ENCODE results near the gene SPAAR. TPM values are rescaled to one million over a fixed set of nuclear protein-coding genes. Genes with fewer than 3 reads are reported as not detected.

SPAAR gene
- total RNA-seq, 1 donor from 2014 or later = 0.29 TPM

DNA sequence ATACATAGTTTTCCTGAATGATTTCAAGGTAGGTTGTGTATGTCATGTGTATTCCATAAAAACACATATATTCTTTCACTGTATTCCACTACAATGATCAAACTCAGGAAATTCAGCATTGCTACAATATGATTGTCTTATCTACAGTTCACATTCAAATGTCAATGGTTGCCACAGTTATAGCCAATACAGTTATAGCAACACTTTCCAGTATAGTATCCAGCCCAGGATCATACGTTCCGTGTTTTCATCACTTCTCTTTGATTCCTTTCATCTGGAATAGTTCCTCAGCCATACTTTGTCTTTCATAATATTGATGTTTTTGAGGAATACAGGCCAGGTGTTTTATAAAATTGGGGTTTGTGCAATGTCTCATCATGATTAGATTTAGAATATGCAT, 39.2 kb downstream of the SPAAR start:
- TF ChIP-seq, protein P1, sequence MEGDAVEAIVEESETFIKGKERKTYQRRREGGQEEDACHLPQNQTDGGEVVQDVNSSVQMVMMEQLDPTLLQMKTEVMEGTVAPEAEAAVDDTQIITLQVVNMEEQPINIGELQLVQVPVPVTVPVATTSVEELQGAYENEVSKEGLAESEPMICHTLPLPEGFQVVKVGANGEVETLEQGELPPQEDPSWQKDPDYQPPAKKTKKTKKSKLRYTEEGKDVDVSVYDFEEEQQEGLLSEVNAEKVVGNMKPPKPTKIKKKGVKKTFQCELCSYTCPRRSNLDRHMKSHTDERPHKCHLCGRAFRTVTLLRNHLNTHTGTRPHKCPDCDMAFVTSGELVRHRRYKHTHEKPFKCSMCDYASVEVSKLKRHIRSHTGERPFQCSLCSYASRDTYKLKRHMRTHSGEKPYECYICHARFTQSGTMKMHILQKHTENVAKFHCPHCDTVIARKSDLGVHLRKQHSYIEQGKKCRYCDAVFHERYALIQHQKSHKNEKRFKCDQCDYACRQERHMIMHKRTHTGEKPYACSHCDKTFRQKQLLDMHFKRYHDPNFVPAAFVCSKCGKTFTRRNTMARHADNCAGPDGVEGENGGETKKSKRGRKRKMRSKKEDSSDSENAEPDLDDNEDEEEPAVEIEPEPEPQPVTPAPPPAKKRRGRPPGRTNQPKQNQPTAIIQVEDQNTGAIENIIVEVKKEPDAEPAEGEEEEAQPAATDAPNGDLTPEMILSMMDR (conservative IDR thresholded peaks at IDR 0.05; ENCODE audit: low read depth, low read length) = no peak
- DNase-seq (ENCODE audit: low read depth) = no peak
- H3K4me3 ChIP-seq (ENCODE audit: low read depth, low read length) = no peak overlapping the region

DNA sequence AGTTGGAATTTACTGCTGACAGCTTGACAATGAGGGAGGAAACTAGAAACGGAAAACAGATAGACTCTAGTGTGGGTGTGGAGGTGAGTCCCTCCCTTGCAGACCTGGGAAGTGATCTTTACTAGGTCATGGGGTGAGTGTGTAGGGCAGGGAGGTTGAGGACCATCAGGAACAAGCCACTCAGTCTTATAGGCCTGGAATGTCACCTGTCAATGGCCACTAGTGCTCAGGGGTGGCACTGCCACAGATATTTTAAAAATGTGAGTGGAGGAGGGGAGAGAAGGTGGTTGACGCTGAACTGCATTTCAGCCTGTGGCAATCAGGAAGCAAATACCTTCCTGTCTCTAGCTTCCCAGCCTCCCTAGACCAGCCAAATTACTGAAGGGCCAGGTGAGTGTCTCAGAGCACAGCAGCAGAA, 39.6 kb downstream of the SPAAR start:
- DNase-seq (ENCODE audit: low read depth) = no peak
- no peak overlapping the region for H3K4me3 ChIP-seq (ENCODE audit: low read depth, low read length)
- TF ChIP-seq, protein P1 (conservative IDR thresholded peaks at IDR 0.05; ENCODE audit: low read depth, low read length) = no peak

DNA sequence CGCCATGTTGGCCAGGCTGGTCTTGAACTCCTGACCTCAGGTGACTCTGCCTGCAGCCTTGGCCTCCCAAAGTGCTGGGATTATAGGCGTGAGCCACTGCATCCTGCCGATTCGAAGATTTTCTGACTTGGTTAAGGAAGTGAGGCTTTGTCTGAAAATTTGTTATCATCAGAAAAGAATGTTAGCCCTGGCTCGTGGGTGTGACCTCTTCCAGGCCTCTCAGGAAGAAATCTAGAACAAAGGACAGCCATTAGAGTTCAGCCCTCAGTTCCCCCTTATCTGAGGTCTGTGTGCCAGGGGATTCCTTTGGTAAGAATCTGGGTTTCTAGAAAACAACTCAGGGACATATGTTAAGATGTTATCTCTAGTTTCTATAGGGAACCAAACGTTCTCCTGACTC, 42.4 kb downstream of the SPAAR start:
- DNase-seq (ENCODE audit: low read depth) = no peak
- TF ChIP-seq, protein P1 (conservative IDR thresholded peaks at IDR 0.05; ENCODE audit: low read depth, low read length) = no peak
- no peak overlapping the region for H3K4me3 ChIP-seq (ENCODE audit: low read depth, low read length)

DNA sequence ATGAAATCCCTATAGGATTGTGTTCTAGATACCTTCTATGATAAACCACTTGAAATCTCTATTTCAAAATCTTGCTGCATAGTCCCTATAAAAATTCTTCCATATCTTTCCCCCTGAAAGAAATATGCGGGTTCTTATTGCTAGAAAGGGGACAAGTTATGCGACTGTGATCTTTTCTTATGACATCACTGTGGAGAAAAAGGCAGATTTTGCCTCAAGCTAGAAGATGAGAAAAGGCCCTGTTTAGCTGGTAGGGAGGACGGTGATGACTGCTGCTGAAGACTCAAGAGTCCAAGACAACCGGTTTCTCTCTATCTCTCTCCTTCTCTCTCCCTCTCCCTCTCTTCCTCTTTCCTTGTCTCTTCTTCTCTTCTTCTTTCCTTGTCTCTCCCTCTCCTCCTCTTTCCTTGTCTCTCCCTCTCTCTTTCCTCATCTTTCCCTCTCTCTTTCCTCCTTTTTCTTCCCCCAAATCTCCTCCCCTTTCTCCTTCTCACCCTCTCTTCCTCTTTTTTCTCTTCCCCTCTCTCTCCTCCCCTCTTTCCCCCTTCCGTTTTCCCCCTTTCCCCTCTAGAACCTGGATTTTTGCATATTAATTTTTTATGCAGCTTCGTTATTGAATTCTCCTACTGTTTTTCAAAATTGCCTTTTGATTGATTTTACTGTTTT, 43.4 kb downstream of the SPAAR start:
- TF ChIP-seq, protein P1 (conservative IDR thresholded peaks at IDR 0.05; ENCODE audit: low read depth, low read length) = no peak
- no peak for DNase-seq (ENCODE audit: low read depth)
- no peak overlapping the region for H3K4me3 ChIP-seq (ENCODE audit: low read depth, low read length)

DNA sequence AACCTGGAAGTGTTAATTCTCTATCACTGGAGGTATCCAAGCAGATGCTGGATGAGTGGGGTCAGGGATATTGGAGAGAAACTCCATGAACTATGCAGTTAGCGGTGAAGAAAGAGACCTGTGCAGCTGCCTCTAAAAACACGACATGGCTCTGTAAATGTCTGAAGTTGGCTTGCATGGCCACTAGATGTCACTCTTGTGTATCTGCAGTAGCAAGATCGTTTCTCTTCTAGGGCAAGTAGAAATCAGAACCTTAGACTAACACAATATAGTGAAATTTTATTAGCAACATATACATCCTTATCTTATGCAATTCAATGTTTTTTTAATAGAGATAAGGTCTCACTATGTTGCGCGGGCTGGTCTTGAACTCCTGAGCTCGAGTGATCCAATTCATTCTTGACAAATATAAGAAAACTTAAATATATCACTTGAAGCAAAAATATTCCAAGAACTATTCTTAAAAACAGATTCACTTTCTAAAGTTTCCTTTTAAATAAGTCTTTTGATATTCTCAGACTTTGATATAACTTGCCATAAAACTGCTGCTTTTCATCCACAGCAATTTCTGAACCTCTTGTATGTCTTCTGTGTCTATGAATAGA, 45.8 kb downstream of the SPAAR start:
- DNase-seq (ENCODE audit: low read depth) = no peak
- H3K4me3 ChIP-seq (ENCODE audit: low read depth, low read length) = no peak overlapping the region
- TF ChIP-seq, protein P1 (conservative IDR thresholded peaks at IDR 0.05; ENCODE audit: low read depth, low read length) = peak; percentile 90

DNA sequence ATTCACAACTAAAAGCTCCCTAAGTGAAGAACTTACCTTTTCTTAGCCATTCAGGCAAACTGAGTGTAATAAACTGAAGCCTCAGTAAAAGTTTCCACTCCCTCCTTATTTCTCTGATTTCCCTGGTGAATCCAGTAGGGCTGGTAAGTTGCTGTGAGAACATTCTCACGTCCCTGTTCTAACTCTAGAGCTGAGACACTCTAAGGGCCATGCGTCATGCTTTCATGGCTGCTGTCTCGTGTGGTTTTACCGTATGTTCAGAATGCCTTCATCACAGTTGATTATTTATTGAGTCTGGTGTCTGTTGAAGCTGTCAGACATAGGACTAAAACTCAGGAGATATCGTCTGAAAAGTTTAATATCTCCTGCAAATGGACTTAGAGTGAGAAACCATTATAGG, 47.4 kb downstream of the SPAAR start:
- H3K4me3 ChIP-seq (ENCODE audit: low read depth, low read length) = no peak overlapping the region
- TF ChIP-seq, protein P1 (conservative IDR thresholded peaks at IDR 0.05; ENCODE audit: low read depth, low read length) = no peak
- no peak for DNase-seq (ENCODE audit: low read depth)

All from epithelial cell of proximal tubule (primary cell).